ENCODE data around the gene AGBL4.

DNA sequence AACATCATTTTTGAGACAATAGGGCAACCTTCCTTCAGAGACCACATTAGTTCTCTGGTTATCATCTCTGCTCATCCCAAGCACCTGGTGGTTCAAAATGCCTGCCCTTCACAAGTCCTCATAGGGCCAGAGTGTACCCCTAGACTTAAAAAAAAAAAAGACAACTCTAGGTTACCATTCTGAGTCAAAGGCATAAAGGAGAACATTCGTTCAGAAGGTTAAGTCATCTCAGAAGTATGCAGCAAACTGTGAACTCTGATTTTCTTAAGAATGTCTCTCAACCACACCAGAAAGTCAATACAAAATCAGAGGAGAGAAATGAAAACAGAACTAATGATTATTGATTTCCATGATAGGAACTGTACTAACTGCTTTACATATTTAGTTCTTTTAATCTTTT is 1237.9 kb downstream of the AGBL4 start:
- no peak for TF ChIP-seq POLR2AphosphoS5 (IDR thresholded peaks at IDR 0.05; ENCODE audit: low read depth, low read length)
- TF ChIP-seq POLR2A (IDR thresholded peaks at IDR 0.05; ENCODE audit: borderline replicate concordance, extremely low read depth, insufficient read depth, insufficient read length) = no peak
- TF ChIP-seq ZFX (IDR thresholded peaks at IDR 0.05) = no peak
- TF ChIP-seq RAD21 (IDR thresholded peaks at IDR 0.05; ENCODE audit: low read depth) = no peak
- no peak for TF ChIP-seq EZH2 (IDR thresholded peaks at IDR 0.05)
- TF ChIP-seq, protein P1, sequence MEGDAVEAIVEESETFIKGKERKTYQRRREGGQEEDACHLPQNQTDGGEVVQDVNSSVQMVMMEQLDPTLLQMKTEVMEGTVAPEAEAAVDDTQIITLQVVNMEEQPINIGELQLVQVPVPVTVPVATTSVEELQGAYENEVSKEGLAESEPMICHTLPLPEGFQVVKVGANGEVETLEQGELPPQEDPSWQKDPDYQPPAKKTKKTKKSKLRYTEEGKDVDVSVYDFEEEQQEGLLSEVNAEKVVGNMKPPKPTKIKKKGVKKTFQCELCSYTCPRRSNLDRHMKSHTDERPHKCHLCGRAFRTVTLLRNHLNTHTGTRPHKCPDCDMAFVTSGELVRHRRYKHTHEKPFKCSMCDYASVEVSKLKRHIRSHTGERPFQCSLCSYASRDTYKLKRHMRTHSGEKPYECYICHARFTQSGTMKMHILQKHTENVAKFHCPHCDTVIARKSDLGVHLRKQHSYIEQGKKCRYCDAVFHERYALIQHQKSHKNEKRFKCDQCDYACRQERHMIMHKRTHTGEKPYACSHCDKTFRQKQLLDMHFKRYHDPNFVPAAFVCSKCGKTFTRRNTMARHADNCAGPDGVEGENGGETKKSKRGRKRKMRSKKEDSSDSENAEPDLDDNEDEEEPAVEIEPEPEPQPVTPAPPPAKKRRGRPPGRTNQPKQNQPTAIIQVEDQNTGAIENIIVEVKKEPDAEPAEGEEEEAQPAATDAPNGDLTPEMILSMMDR (IDR thresholded peaks at IDR 0.05 in 2 of 3, conservative IDR thresholded peaks at IDR 0.05 in 1 of 3; ENCODE audit: borderline replicate concordance in 1 of 3, insufficient read depth in 1 of 3, low read depth in 2 of 3, low read length in 2 of 3) = no peak
- TF ChIP-seq JUND (IDR thresholded peaks at IDR 0.05) = no peak
- no peak for TF ChIP-seq EGR1 (IDR thresholded peaks at IDR 0.05; ENCODE audit: low read depth)
- TF ChIP-seq SIN3A (IDR thresholded peaks at IDR 0.05; ENCODE audit: low read depth) = no peak
- TF ChIP-seq FOSL1 (IDR thresholded peaks at IDR 0.05; ENCODE audit: low read depth) = no peak
- TF ChIP-seq SP1 (IDR thresholded peaks at IDR 0.05; ENCODE audit: low read depth) = no peak

Measured in HCT116 (cell line).